Heart left ventricle (tissue), 13 donors: ENCODE data around the gene C16orf95.

Experiments used
- POLR2A ChIP-seq, 2 donors: fragments of 450-650 bp; IDR thresholded peaks; one replicate each; pipeline ENCODE4 v1.6.1; 2017; ENCODE audit warnings: antibody characterized with exemption in 2 of 2, mild to moderate bottlenecking in 2 of 2, moderate library complexity in 2 of 2
- TF ChIP-seq, protein P1 (sequence below), 12 donors: fragments of 200-600 bp; sonication (generic) in 4 of 12; IDR thresholded peaks; one replicate each; pipeline versions ENCODE4 v1.5.0 to v1.8.0; 2018 to 2022; ENCODE audit warnings: antibody characterized with exemption in 12 of 12, mild to moderate bottlenecking in 5 of 12
- donor health status: ischemic (EF 13 %, LVEDD 7.1; RV severe dilation, severe dysfunction).
- donor health status: DM: no; HTN: yes; CAD: no.
- donor health status: DM: no; HTN: no; CAD: no.
- donor health status: ischemic (EF 25% LVEDD 6.9; RV normal size, moderate dysfunction).
- donor health status: ischemic (EF 25% LVEDD 5.7; RV mildly dilated, moderate dysfunction).
- donor health status: ischemic (EF 35%, LVEDD 5.7; RV mildly dilated, moderate dysfunction).
- donor health status: nonischemic (EF 11% LVEDD 7.7; RV severe dilation, severe dysfunction).
- donor health status: DM: yes; HTN: yes; CAD: no.
- donor health status: PGD.
- donor health status: ischemic (EF 29% LVEDD 5.4; RV normal size, mild dysfunction).
- donor health status: nonischemic (EF 23%, LVEDD 6.1; RV moderate dilation, normal function).

DNA sequence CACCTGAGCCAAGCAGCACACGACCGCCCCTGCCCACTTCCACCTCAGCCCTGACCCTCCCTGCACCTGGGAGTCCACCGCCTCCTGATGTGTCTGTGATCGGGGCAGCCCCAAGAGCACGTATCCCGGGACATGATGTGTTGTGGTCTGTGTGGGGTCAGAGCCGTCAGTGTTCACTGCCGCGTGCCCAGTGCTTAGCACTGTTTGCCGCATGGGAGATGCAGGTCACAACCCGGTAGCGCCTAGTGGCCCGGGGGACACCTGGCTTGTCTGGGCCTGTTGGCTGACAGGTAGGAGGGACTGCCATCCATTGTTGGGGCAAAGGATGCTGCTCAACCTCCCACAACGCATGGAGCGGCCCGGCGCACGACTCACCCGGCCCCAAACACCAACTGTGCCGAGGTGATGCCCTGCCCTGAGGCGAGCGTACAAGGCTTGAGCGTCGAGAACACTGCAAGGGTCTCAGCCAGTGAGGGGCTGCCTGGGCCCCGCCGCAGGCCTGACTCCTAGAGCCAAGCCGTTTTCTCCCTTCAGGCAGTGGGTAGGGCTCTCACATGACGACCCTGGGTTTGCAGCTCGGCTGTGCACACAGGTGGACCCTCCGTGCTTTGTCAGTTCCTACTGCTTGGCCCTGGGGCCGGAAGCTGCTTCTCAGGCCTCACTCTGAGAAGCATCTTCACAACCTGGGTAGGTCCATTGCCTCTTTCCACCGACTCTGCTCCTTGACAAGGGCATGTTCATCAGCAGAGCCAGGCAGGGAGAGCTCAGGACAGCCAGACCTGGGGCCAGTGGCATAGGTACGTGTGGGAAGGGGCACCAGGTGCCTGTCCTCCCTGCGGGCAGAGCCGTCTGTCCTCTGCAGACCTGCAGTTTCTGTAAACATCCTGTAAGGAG lies 5.9 kb upstream of the C16orf95 start:
- no peak for TF ChIP-seq POLR2A (IDR thresholded peaks at IDR 0.05)
- TF ChIP-seq, protein P1, sequence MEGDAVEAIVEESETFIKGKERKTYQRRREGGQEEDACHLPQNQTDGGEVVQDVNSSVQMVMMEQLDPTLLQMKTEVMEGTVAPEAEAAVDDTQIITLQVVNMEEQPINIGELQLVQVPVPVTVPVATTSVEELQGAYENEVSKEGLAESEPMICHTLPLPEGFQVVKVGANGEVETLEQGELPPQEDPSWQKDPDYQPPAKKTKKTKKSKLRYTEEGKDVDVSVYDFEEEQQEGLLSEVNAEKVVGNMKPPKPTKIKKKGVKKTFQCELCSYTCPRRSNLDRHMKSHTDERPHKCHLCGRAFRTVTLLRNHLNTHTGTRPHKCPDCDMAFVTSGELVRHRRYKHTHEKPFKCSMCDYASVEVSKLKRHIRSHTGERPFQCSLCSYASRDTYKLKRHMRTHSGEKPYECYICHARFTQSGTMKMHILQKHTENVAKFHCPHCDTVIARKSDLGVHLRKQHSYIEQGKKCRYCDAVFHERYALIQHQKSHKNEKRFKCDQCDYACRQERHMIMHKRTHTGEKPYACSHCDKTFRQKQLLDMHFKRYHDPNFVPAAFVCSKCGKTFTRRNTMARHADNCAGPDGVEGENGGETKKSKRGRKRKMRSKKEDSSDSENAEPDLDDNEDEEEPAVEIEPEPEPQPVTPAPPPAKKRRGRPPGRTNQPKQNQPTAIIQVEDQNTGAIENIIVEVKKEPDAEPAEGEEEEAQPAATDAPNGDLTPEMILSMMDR (IDR thresholded peaks at IDR 0.05) = no peak
